HUDEP-2 (cell line): ENCODE data around the gene POU4F1.
A peak's percentile ranks its signal among the peaks of the same experiment; 100 is the strongest.

ENCODE experiments used
- DNase-seq, 76 experiments: peaks; one replicate each; lab custom pipeline; 2025; ENCODE audit not compliant: unreplicated experiment in 76 of 76; lab: John Stamatoyannopoulos, UW

POU4F1 gene

GRCh38 chr13:78603240-78603957 is at the start of gene POU4F1:
TSS of gene POU4F1 (minus strand) at chr13:78603552. CDS start at chr13:78603326, 226 bp downstream.
- DNase-seq = peak in 72 of 76 experiments; percentile 10 to 90 (median 68)

DNA sequence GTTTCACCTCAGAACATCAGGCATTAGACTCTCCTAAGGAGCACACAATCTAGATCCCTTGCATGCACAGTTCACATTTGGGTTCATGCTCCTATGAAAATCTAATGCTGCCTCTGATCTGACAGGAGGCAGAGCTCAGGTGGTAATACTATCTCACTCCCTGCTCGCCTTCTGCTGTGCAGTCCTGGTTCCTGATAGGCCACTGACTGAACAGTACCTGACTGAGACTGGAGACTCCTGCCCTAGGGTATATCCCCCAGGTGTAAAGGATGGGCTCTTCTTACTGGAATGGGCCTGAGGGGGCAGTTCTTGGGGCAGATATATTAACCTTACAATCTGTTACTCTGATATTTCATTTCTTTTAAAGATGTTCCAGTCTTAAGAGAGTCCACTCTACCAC is 49.3 kb upstream of the POU4F1 start:
- DNase-seq = no peak

DNA sequence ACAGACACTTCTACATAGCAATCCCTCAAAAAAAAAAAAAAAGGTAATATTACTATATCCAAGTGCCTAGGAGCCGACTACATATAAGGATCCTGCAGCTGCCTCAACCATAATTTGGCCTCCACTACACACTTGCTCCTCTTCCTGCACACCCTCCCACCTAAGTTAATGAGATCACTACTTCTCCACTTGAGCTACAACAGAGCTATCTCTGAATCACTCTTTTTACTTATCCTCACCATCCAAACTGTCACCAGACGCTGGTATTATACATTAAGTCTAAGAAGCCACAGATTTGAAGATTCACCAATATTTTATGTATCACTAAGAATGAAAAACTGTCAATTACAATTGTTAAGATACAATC is 47.3 kb upstream of the POU4F1 start:
- peak in 3 of 76 experiments; percentile 6 to 34 (median 10) for DNase-seq

GRCh38 chr13:78649997-78650716 is 46.8 kb upstream of the POU4F1 start:
- peak in 32 of 76 experiments; percentile 2 to 59 (median 37) for DNase-seq

DNA sequence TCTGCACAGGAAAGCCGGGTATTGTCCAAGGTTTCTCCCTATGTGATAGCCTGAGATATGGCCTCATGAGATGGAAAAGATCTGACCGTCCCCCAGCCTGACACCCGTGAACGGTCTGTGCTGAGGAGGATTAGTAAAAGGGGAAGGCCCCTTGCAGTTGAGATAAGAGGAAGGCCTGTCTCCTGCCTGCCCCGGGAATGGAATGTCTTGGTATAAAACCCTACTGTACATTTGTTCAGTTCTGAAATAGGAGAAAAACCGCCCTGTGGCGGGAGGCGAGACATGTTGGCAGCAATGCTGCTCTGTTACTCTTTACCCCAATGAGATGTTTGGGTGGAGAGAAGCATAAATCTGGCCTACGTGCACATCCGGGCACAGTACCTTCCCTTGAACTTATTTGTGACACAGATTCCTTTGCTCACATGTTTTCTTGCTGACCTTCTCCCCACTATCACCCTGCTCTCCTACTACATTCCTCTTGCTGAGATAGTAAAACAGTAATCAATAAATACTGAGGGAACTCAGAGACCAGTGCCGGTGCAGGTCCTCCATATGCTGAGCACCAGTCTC is 43.8 kb upstream of the POU4F1 start:
- DNase-seq = peak in 67 of 76 experiments; percentile 9 to 71 (median 38)

- no peak for DNase-seq
These were observed 34.9 kb upstream of the POU4F1 start for GRCh38 chr13:78638216-78638615.

GRCh38 chr13:78636495-78636894 is 33.1 kb upstream of the POU4F1 start:
- DNase-seq = peak in 28 of 76 experiments; percentile 3 to 65 (median 22)

DNA sequence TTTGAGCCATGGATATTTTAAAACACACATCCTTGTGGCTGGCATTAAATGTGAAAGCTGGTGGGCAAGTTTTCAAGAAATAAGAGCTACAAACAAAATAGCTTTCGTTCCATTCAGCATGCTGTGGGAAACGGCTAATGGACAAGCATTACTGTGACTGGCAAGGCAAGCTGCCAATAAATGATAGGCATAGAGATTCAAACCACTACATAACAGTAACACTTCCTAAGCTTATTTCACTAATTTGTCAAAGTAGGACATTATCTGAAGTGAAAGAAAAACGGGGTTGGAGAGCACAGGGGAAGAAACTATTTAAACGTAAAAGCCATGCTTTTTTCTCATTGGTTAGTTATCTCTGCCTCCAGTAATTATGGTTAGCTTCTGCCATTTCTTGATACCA is 29.6 kb upstream of the POU4F1 start:
- no peak for DNase-seq

GRCh38 chr13:78631077-78631476 is 27.7 kb upstream of the POU4F1 start:
- no peak for DNase-seq

DNA sequence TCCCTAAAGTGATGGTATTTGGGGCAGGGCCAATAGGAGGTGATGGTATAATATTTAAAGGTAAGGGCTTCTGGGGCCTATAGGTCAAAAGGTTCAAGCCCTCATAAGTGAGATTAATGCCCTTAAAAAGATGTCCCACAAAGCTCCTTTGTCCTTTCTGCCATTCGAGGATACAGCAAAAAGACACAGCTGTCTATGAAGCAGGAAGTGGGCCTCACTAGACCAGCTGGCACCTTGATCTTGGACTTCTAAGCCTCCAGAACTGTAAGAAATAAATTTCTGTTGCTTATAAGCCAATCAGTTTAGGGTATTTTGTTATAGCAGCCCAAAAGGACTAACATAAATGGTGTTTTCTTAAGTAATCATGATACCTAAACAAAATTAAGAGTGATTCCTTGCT is 27.2 kb upstream of the POU4F1 start:
- no peak for DNase-seq

DNA sequence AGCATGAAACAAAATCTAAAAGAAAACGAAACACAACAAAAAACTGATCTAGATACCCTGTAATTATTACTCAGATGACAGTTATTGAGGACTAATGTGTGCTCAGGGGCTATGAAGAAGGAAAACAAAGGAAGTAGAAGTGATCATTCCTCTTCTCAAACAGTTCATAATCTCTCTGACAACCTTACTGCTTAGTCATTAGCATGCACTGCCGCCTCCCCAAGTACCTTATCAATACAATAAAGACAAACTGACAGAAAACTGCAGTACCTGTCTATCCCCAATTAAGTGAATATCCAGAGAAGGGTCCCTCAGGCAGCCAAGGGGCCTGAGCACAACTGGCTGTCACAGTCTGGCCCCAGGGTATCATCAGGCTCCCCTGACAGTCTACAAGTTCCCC is 22.0 kb upstream of the POU4F1 start:
- DNase-seq = peak in 11 of 76 experiments; percentile 3 to 46 (median 16)

GRCh38 chr13:78623132-78623531 is 19.8 kb upstream of the POU4F1 start:
- DNase-seq = no peak

DNA sequence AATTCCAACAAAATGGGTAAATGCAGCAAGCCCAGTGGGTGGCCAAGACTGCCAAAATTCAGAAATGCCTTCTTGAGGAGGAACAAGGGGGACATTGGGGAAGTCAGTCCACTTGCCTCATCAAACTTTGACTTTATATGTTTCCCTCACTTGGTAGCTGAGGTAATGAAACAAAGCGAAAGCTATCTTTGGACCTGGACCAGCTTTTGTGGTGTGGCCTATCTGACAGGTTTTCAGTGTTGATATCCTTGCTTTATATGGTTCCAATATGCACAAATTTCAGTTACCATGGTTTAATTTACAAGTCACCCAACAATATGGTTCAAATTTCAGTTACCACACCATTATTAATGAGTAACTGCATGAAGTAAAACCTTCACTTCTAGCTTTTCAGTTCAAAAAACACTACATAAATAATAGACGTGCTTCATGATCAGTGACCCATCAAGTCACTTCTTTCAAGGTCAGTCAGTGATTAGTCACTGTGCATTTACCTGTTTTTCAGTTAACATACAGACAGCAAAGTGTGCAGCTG is 17.7 kb upstream of the POU4F1 start:
- DNase-seq = peak in 3 of 76 experiments; percentile 2 to 24 (median 13)

DNA sequence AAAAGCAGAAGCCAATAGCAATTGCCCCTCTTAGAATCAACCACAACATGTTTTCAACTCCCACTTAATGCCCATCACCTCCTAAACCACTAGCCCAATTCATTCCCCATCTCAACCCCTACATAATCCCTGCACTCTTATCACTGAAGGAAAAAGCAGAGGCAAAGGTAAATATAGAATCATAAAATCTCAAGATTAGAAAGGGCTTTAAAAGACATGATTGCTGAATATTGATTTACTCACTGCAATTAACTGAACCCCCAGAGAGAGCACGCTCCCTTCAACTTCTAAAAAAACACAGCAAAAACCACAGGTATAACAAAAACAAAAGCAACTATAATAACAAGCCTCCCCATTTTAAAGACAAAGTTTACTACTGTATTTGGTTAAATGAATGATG is 15.1 kb upstream of the POU4F1 start:
- no peak for DNase-seq

- no peak for DNase-seq
These were observed 7.7 kb upstream of the POU4F1 start for GRCh38 chr13:78611040-78611439.

DNA sequence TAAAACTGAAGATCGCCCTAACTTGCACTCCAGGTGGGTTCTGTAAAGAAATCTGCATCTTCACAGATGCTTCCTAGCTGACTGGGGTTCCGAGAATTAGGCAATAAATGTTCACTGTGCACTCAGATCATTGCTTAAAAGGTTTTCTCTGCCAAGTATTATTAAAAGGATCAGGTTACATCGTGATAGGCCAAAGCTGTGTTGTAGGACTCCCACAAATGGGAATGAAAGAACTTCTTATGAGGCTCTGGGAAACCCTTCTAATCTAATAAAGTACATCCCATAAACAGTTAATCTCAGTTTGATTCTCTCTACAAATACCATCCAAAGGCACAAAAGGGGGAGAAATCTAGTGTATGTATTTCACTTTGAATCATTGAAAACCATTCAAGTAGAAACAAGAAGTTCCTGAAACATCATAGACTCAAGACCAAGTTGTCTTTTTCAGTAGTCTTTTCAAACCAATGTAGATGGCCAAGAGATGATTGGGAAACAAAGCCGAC is 7.1 kb upstream of the POU4F1 start:
- no peak for DNase-seq

DNA sequence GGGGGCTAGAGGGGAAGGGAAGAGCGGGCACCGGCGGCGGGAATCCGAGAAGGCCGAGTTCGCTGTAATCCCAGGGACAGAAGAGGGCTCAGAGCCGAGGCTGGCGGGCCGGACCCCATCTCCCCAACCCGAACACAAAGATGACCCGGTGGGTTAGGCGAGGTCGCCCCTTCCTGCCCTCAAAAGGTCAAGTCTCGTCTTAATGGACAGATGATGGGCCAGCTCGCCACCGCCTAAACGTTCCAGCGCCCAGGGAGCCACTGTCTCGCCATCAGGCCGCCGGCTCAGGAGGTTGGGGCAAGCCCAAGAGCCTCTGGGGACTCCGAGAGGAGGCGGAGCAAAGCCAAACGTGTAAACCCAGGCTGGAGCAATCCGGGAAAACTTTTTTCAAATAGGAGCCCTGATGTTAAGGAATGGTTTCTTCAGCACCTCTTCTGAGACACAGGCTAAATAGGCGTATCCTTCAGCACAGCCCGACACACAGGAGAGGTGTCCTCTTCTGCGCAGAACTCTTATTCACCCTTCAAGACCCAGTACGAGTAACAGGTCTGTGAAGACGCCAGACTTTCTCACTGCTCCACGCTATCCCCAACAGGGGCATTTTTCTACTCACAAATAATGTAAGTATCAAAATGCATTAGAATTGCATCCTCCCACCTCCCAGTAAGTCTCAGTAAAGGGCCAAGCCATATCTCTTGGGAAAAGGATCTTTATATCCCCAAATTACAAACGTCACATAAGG is 6.3 kb upstream of the POU4F1 start:
- no peak for DNase-seq

DNA sequence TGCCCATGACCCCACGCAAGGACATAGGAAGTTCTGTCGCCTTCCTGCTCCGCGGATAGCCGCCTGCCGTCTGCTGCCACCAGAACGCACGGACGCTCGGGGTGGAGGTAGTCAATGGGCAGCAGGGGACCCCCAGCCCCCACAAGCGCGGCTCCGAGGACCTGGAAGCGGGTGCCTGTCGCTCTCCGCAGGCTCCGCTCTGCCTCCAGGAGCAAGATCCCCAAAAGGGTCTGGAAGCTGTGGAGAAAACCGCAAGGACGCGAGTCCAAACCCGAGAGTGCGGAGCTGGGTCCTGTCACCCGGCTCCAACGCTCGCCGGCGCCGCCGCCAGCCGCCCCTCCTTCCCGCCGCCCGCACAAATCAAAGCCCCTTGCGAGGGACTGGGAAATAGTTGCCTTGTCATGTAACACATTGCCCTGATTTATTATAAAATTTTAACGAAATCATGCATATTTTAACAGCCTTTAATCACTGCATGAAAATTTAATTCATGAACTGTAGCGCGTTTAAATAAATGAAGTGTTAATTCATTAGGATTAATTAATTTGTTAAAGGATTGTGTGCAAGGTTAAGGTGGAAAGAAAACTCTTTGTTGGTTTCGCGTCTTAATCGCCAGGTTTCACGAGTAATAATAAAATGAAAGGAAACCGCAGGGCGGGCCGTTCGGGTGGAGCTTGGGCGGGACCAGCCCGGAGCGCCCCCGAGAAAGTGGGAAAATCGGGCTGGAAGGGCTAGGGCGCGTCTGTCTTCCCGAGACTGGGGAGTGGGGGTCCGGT is 5.5 kb upstream of the POU4F1 start:
- DNase-seq = no peak

GRCh38 chr13:78608252-78608687 is 4.9 kb upstream of the POU4F1 start:
- DNase-seq = no peak
